Measurements from ENCODE around the gene HSPA14.

The HSPA14 gene

DNA sequence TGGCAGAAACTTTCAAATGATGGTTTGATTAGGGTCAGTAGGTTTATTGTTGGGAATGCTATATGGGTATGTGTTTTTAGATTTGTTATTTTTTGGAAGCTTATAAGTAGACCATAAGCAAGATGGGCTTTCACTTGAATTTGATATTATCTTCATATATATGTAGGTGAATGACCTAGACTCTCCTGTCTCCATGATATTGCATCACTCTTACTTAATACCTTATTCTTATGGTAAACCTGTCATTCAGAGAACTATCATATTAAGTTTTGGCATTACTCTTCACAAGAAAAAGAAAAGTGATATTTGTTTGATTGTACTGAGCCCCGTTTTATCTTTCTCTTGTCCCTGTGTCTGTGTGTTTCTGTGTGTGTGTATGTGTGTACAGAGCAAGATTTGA, 17.3 kb downstream of the HSPA14 start:
- Histone ChIP-seq H3K27me3 (ENCODE audit: control insufficient read depth, low read length) (no peaks in the 10 kb centered on the region), H3K9me2 (replicated peaks; ENCODE audit: control insufficient read depth, low read length) (no peaks in the 10 kb centered on the region), H3K4me2 (ENCODE audit: low read length) (no peak overlapping the region), H3K27ac (ENCODE audit: low read depth, low read length) (no peak overlapping the region), H3K36me3 (ENCODE audit: control insufficient read depth, low read length) (peaks cover 86% of the 10 kb centered on the region), H3K79me2 (ENCODE audit: control insufficient read depth, low read length) (no peaks in the 10 kb centered on the region), H3F3A (ENCODE audit: control insufficient read depth, insufficient read depth) (peaks cover 10% of the 10 kb centered on the region; the same call in 1 of the 2 replicates), H3K9me3 (ENCODE audit: control insufficient read depth, insufficient read depth, low read length) (no peaks in the 10 kb centered on the region), H3K4me1 (ENCODE audit: control insufficient read depth, low read length) (peaks cover 17% of the 10 kb centered on the region), H3K4me3 (ENCODE audit: low read length) (no peak overlapping the region), H4K20me1 (ENCODE audit: control insufficient read depth, insufficient read depth, low read depth, low read length) (no peaks in the 10 kb centered on the region)
- TF ChIP-seq EZH2phosphoT487 (IDR thresholded peaks at IDR 0.05; ENCODE audit: borderline replicate concordance, low read length): no peak
- no peak for TF ChIP-seq CTCF (IDR thresholded peaks at IDR 0.05; ENCODE audit: low read depth, low read length, poor library complexity, severe bottlenecking)

DNA sequence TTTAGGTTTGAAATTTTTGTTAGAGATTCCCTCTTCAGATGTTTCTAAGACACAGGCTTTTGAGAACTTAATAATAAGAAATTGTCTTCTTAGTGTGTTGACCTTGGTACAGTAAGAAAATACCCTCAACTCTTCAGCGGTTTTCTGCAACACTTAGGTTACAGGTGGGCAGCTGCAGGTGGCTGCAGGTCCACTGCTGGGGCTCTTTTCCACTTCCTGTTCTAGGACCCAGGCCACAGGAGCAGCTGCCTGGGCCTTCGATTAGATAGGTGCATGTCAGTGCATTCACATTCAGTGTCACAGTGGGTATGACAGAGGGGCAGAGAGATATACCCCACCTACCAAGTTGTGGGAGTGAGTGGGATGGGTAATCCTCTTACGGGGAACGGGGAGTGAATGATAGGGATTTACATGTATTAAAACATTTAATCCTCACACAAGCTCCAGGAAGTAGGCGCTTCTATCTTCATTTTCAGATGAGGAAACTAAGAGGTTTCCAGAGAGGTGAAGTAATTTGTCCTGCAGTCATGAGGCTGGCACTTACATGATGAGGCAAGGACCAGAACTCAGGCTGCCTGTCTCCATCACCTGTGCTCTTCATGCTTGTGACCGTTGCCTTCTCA, 20.3 kb downstream of the HSPA14 start:
- H3K9me3 ChIP-seq (ENCODE audit: control insufficient read depth, insufficient read depth, low read length): no peaks in the 10 kb centered on the region
- H4K20me1 ChIP-seq (ENCODE audit: control insufficient read depth, insufficient read depth, low read depth, low read length): no peaks in the 10 kb centered on the region
- no peak overlapping the region for H3K4me3 ChIP-seq (ENCODE audit: low read length)
- H3K9me2 ChIP-seq (replicated peaks; ENCODE audit: control insufficient read depth, low read length): no peaks in the 10 kb centered on the region
- 0 out of 2 replicates have a peak, but pooled peaks cover 2% of the 10 kb centered on the region for H3F3A ChIP-seq (ENCODE audit: control insufficient read depth, insufficient read depth)
- no peak overlapping the region for H3K4me2 ChIP-seq (ENCODE audit: low read length)
- H3K27me3 ChIP-seq (ENCODE audit: control insufficient read depth, low read length): no peaks in the 10 kb centered on the region
- no peak for TF ChIP-seq CTCF (IDR thresholded peaks at IDR 0.05; ENCODE audit: low read depth, low read length, poor library complexity, severe bottlenecking)
- TF ChIP-seq EZH2phosphoT487 (IDR thresholded peaks at IDR 0.05; ENCODE audit: borderline replicate concordance, low read length): no peak
- H3K36me3 ChIP-seq (ENCODE audit: control insufficient read depth, low read length): peaks cover 76% of the 10 kb centered on the region
- peaks cover 17% of the 10 kb centered on the region for H3K4me1 ChIP-seq (ENCODE audit: control insufficient read depth, low read length)
- no peak overlapping the region for H3K27ac ChIP-seq (ENCODE audit: low read depth, low read length)
- H3K79me2 ChIP-seq (ENCODE audit: control insufficient read depth, low read length): no peaks in the 10 kb centered on the region

GRCh38 chr10:14859043-14859442, 20.9 kb downstream of the HSPA14 start:
- Histone ChIP-seq H3K4me3 (ENCODE audit: low read length) (no peak overlapping the region), H3K9me2 (replicated peaks; ENCODE audit: control insufficient read depth, low read length) (no peaks in the 10 kb centered on the region), H3K36me3 (ENCODE audit: control insufficient read depth, low read length) (peaks cover 79% of the 10 kb centered on the region), H3K9me3 (ENCODE audit: control insufficient read depth, insufficient read depth, low read length) (no peaks in the 10 kb centered on the region), H3F3A (ENCODE audit: control insufficient read depth, insufficient read depth) (0 out of 2 replicates have a peak, but pooled peaks cover 2% of the 10 kb centered on the region), H3K4me2 (ENCODE audit: low read length) (no peak overlapping the region), H4K20me1 (ENCODE audit: control insufficient read depth, insufficient read depth, low read depth, low read length) (no peaks in the 10 kb centered on the region), H3K27ac (ENCODE audit: low read depth, low read length) (no peak overlapping the region), H3K4me1 (ENCODE audit: control insufficient read depth, low read length) (peaks cover 17% of the 10 kb centered on the region), H3K27me3 (ENCODE audit: control insufficient read depth, low read length) (no peaks in the 10 kb centered on the region), H3K79me2 (ENCODE audit: control insufficient read depth, low read length) (no peaks in the 10 kb centered on the region)
- no peak for TF ChIP-seq CTCF (IDR thresholded peaks at IDR 0.05; ENCODE audit: low read depth, low read length, poor library complexity, severe bottlenecking)
- TF ChIP-seq EZH2phosphoT487 (IDR thresholded peaks at IDR 0.05; ENCODE audit: borderline replicate concordance, low read length): no peak
